Neural cell (in vitro differentiated cells): ENCODE results near the gene CABLES2. TPM values are rescaled to one million over a fixed set of nuclear protein-coding genes. Genes with fewer than 3 reads are reported as not detected.

Experiments
- H2AFZ ChIP-seq: fragments of 200-600, 300-800 bp; sonication (generic), shearing (Covaris generic); 2 replicates; pipeline ENCODE4 v1.6.0; 2014; ENCODE audit warnings: low read depth, mild to moderate bottlenecking, antibody characterized with exemption, low read length, moderate library complexity
- H3F3A ChIP-seq: fragments of 200-600 bp; shearing (Covaris generic); 2 replicates; pipeline ENCODE4 v1.6.1; 2016; ENCODE audit warnings: mild to moderate bottlenecking, moderate library complexity, mixed read lengths, antibody characterized with exemption, low read length; ENCODE audit not compliant: insufficient read depth, poor library complexity, severe bottlenecking
- H3K27ac ChIP-seq: fragments of 200-600, 300-800 bp; sonication (generic), shearing (Covaris generic); 2 replicates; pipeline ENCODE4 v1.5.1; 2014; ENCODE audit warnings: mild to moderate bottlenecking, low read length, moderate library complexity
- H3K27me3 ChIP-seq: fragments of 300-800, 200-600 bp; sonication (generic), shearing (Covaris generic); 2 replicates; pipeline ENCODE4 v1.6.0; 2014; ENCODE audit warnings: mild to moderate bottlenecking, low read depth, low read length, moderate library complexity; ENCODE audit not compliant: insufficient read depth
- H3K36me3 ChIP-seq: fragments of 300-800, 200-600 bp; sonication (generic), shearing (Covaris generic); 2 replicates; pipeline ENCODE4 v1.5.1; 2014; ENCODE audit warnings: mild to moderate bottlenecking, antibody characterized with exemption, low read length, moderate library complexity; ENCODE audit not compliant: insufficient read depth
- H3K4me2 ChIP-seq: fragments of 300-800, 200-600 bp; sonication (generic), shearing (Covaris generic); 2 replicates; pipeline ENCODE4 v1.6.0; 2014; ENCODE audit warnings: mild to moderate bottlenecking, low read length
- H3K4me3 ChIP-seq: fragments of 300-800, 200-600 bp; sonication (generic), shearing (Covaris generic); 2 replicates; pipeline ENCODE4 v1.5.1; 2014; ENCODE audit warnings: mild to moderate bottlenecking, low read length, moderate library complexity
- H3K79me2 ChIP-seq: fragments of 200-600 bp; shearing (Covaris generic); replicated peaks from 2 replicates; pipeline ENCODE4 v1.6.0; 2014; ENCODE audit warnings: mild to moderate bottlenecking, low read length, moderate library complexity; ENCODE audit not compliant: insufficient read depth
- H3K9ac ChIP-seq: fragments of 300-800, 200-600 bp; sonication (generic), shearing (Covaris generic); 2 replicates; pipeline ENCODE4 v1.6.1; 2016; ENCODE audit warnings: mild to moderate bottlenecking, low read length, mixed read lengths
- H3K9me2 ChIP-seq: fragments of 200-600 bp; shearing (Covaris generic); 2 replicates; pipeline ENCODE4 v1.6.1; 2016; ENCODE audit warnings: mild to moderate bottlenecking, low read length, mixed read lengths; ENCODE audit not compliant: insufficient read depth
- H3K9me3 ChIP-seq: fragments of 200-600, 300-800 bp; sonication (generic), shearing (Covaris generic); 2 replicates; pipeline ENCODE4 v1.6.1; 2016; ENCODE audit warnings: mild to moderate bottlenecking, mixed run types, low read length, moderate library complexity, mixed read lengths
- H4K20me1 ChIP-seq: fragments of 200-600 bp; shearing (Covaris generic); 2 replicates; pipeline ENCODE4 v1.6.1; 2016; ENCODE audit warnings: mild to moderate bottlenecking, mixed run types; ENCODE audit not compliant: insufficient read depth
- CTCF ChIP-seq: fragments of 450-650 bp; IDR thresholded peaks from 2 replicates; pipeline ENCODE4 v1.5.1; 2014; ENCODE audit warnings: antibody characterized with exemption, mild to moderate bottlenecking, moderate library complexity; ENCODE audit not compliant: poor library complexity, severe bottlenecking
- EP300 ChIP-seq: fragments of 450-650 bp; conservative IDR thresholded peaks from 2 replicates; pipeline ENCODE4 v1.6.1; 2014; ENCODE audit warnings: antibody characterized with exemption, mild to moderate bottlenecking, moderate library complexity; ENCODE audit not compliant: poor library complexity, severe bottlenecking
- EZH2 ChIP-seq: fragments of 200-600, 300-800 bp; shearing (Covaris generic), sonication (generic); IDR thresholded peaks from 2 replicates; pipeline ENCODE4 v1.6.1; 2014; ENCODE audit warnings: antibody characterized with exemption, low read length, borderline replicate concordance, mild to moderate bottlenecking; ENCODE audit not compliant: insufficient read depth, poor library complexity, severe bottlenecking
- MXI1 ChIP-seq: fragments of 450-650 bp; conservative IDR thresholded peaks from 2 replicates; pipeline ENCODE4 v1.6.1; 2014; ENCODE audit warnings: antibody characterized with exemption, mild to moderate bottlenecking; ENCODE audit not compliant: poor library complexity, severe bottlenecking
- POLR2AphosphoS5 ChIP-seq: IDR thresholded peaks from 2 replicates; pipeline ENCODE4 v1.6.1; 2012
- RAD21 ChIP-seq: fragments of 450-650 bp; conservative IDR thresholded peaks from 2 replicates; pipeline ENCODE4 v1.6.1; 2014; ENCODE audit warnings: antibody characterized with exemption, mild to moderate bottlenecking, moderate library complexity
- REST ChIP-seq: IDR thresholded peaks from 2 replicates; pipeline ENCODE4 v1.6.1; 2012; ENCODE audit warnings: borderline replicate concordance
- SMC3 ChIP-seq: fragments of 450-650 bp; conservative IDR thresholded peaks from 2 replicates; pipeline ENCODE4 v1.6.1; 2014; ENCODE audit warnings: antibody characterized with exemption, mild to moderate bottlenecking, moderate library complexity; ENCODE audit not compliant: poor library complexity
- TAF1 ChIP-seq: IDR thresholded peaks from 2 replicates; pipeline ENCODE4 v1.6.1; 2012; ENCODE audit warnings: low read depth
- polyA plus RNA-seq: library from polyadenylated mRNA; depleted of rRNA; stranded (reverse); fragments of >200 nt; gene quantifications from 2 replicates; pipeline ENCODE4 v1.2.3, GENCODE V29; 2014

The CABLES2 gene
- polyA plus RNA-seq, 1 donor from 2014 or later: 8.3 TPM

GRCh38 chr20:62366370-62367135 lies 40.5 kb downstream of the CABLES2 start:
- Histone ChIP-seq H2AFZ (no peak overlapping the region), H3K9ac (peak overlapping the region; percentile 67), H4K20me1 (no peaks in the 10 kb centered on the region), H3K79me2 (no peaks in the 10 kb centered on the region), H3K36me3 (no peaks in the 10 kb centered on the region), H3K4me2 (peak overlapping the region; percentile 51), H3K27me3 (no peaks in the 10 kb centered on the region), H3K27ac (no peak overlapping the region), H3F3A (no peaks in the 10 kb centered on the region), H3K9me2 (no peaks in the 10 kb centered on the region), H3K9me3 (no peaks in the 10 kb centered on the region), H3K4me3 (peak overlapping the region; percentile 85)
- TF ChIP-seq TAF1 (peak; percentile 30), REST (no peak), POLR2AphosphoS5 (peak; percentile 4), MXI1 (peak; percentile 29)

GRCh38 chr20:62365814-62366369 lies 41.2 kb downstream of the CABLES2 start:
- Histone ChIP-seq H3K9ac (peak overlapping the region; percentile 67), H4K20me1 (no peaks in the 10 kb centered on the region)

More at GRCh38 chr20:62365814-62366369, 41.2 kb downstream of the CABLES2 start:
- no peak overlapping the region for H3K27ac ChIP-seq
- H3K79me2 ChIP-seq: no peaks in the 10 kb centered on the region
- peak overlapping the region; percentile 85 for H3K4me3 ChIP-seq
- H3K4me2 ChIP-seq: peak overlapping the region; percentile 51
- H3K36me3 ChIP-seq: no peaks in the 10 kb centered on the region
- H2AFZ ChIP-seq: no peak overlapping the region
- no peaks in the 10 kb centered on the region for H3F3A ChIP-seq
- H3K9me3 ChIP-seq: no peaks in the 10 kb centered on the region
- no peaks in the 10 kb centered on the region for H3K9me2 ChIP-seq
- TF ChIP-seq SMC3: no peak
- TF ChIP-seq POLR2AphosphoS5: no peak
- no peak for TF ChIP-seq RAD21
- no peak for TF ChIP-seq MXI1
- TF ChIP-seq EZH2: no peak
- TF ChIP-seq REST: no peak
- TF ChIP-seq TAF1: no peak
- no peak for TF ChIP-seq EP300
- no peak for TF ChIP-seq CTCF
- H3K27me3 ChIP-seq: no peaks in the 10 kb centered on the region
